Keratinocyte (primary cell): ENCODE results near the gene LPCAT4. TPM values are rescaled to one million over a fixed set of nuclear protein-coding genes. Genes with fewer than 3 reads are reported as not detected.

Source experiments
- DNase-seq: peaks from one replicate; pipeline ENCODE4 v3.0.0-alpha.2; 2011; ENCODE audit warnings: low read depth, missing footprints, low spot score
- FAIRE-seq: peaks from 2 replicates; lab custom pipeline; 2011; peaks lifted over from hg19 to GRCh38; lab: Jason Lieb, UNC
- H2AFZ ChIP-seq: 2 replicates; pipeline ENCODE4 v1.6.0; 2012; ENCODE audit warnings: low read length, control low read depth, inconsistent platforms; ENCODE audit not compliant: control insufficient read depth
- H3K27ac ChIP-seq: 2 replicates; pipeline ENCODE4 v1.5.1; 2011; ENCODE audit warnings: low read length; ENCODE audit not compliant: control insufficient read depth, insufficient read depth
- H3K27me3 ChIP-seq: 3 replicates; pipeline ENCODE4 v1.6.0; 2011; ENCODE audit warnings: low read length; ENCODE audit not compliant: control insufficient read depth, insufficient read depth; ENCODE audit errors: extremely low read depth
- H3K36me3 ChIP-seq, 2 experiments: 2 replicates in 1 of 2; 3 replicates in 1 of 2; pipeline ENCODE4 v1.5.1; 2011; ENCODE audit warnings: low read length in 2 of 2, mild to moderate bottlenecking in 1 of 2; ENCODE audit not compliant: control insufficient read depth in 2 of 2, insufficient read depth in 2 of 2; ENCODE audit errors: extremely low read depth in 1 of 2
- H3K4me1 ChIP-seq: 3 replicates; pipeline ENCODE4 v1.5.1; 2011; ENCODE audit warnings: low read length; ENCODE audit not compliant: control insufficient read depth, insufficient read depth; ENCODE audit errors: extremely low read depth
- H3K4me2 ChIP-seq: 3 replicates; pipeline ENCODE4 v1.6.0; 2011; ENCODE audit warnings: low read depth, low read length; ENCODE audit not compliant: control insufficient read depth, insufficient read depth; ENCODE audit errors: extremely low read depth
- H3K4me3 ChIP-seq, 3 experiments: fragments of 200-600 bp in 1 of 3; sonication (generic) in 1 of 3; 2 replicates in 2 of 3; 3 replicates in 1 of 3; pipeline ENCODE4 v1.5.1; 2011 to 2016; ENCODE audit warnings: low read length in 3 of 3, mild to moderate bottlenecking in 3 of 3, control low read depth in 2 of 3, inconsistent platforms in 1 of 3, low read depth in 1 of 3, mixed read lengths in 1 of 3, mixed run types in 1 of 3, moderate library complexity in 1 of 3; ENCODE audit not compliant: control insufficient read depth in 2 of 3, insufficient read depth in 2 of 3; ENCODE audit errors: extremely low read depth in 1 of 3
- H3K79me2 ChIP-seq: 2 replicates; pipeline ENCODE4 v1.6.0; 2012; ENCODE audit warnings: low read length; ENCODE audit not compliant: control insufficient read depth, insufficient read depth
- H3K9ac ChIP-seq: 3 replicates; pipeline ENCODE4 v1.6.0; 2011; ENCODE audit warnings: low read length; ENCODE audit not compliant: control insufficient read depth, insufficient read depth; ENCODE audit errors: extremely low read depth
- H3K9me1 ChIP-seq: 3 replicates; pipeline ENCODE4 v1.6.0; 2011; ENCODE audit warnings: low read length; ENCODE audit not compliant: control insufficient read depth, insufficient read depth; ENCODE audit errors: extremely low read depth
- H3K9me3 ChIP-seq: 2 replicates; pipeline ENCODE4 v1.5.1; 2012; ENCODE audit warnings: low read depth, low read length; ENCODE audit not compliant: control insufficient read depth
- H4K20me1 ChIP-seq: 3 replicates; pipeline ENCODE4 v1.6.0; 2011; ENCODE audit warnings: low read length; ENCODE audit not compliant: control insufficient read depth, insufficient read depth; ENCODE audit errors: extremely low read depth
- EZH2 ChIP-seq: IDR thresholded peaks from one replicate; pipeline ENCODE4 v1.6.1; 2012; ENCODE audit warnings: inconsistent platforms, mild to moderate bottlenecking, low read length, moderate library complexity
- dilution Hi-C: fragments of 300-500 bp; cut with MboI; formaldehyde crosslinking; loops from one replicate; pipeline ENCODE4 v1.7.0; 2020; ENCODE audit warnings: low sequenced_read_pairs; ENCODE audit not compliant: extremely low pct_ligation_motif_present
- polyA plus RNA-seq, 5 experiments: library from polyadenylated mRNA; depleted of rRNA in 3 of 5; stranded (reverse) in 3 of 5; stranded (forward) in 1 of 5; unstranded in 1 of 5; fragments of >200 nt; gene quantifications; 1 replicate in 1 of 5; 2 replicates in 3 of 5; 3 replicates in 1 of 5; pipeline versions ENCODE4 v1.2.1 to v1.2.3, GENCODE V29; 2011 to 2012; ENCODE audit warnings: missing spikeins in 2 of 5, low read depth in 1 of 5, low replicate concordance in 1 of 5
- TF ChIP-seq, protein P1 (sequence below), 3 experiments: IDR thresholded peaks in 1 of 3; conservative IDR thresholded peaks in 1 of 3; optimal IDR thresholded peaks in 1 of 3; 2 replicates in 2 of 3; 3 replicates in 1 of 3; pipeline versions ENCODE3 to v1.5.1; 2011; ENCODE audit warnings: low read length in 3 of 3, mild to moderate bottlenecking in 3 of 3, moderate library complexity in 2 of 3, control low read depth in 1 of 3, inconsistent platforms in 1 of 3; ENCODE audit not compliant: insufficient read depth in 2 of 3; ENCODE audit errors: extremely low read depth in 1 of 3

The LPCAT4 gene
- polyA plus RNA-seq, 1 donor (not counting 4 experiments of a cell fraction or from before 2014, with no cell fraction given), result 43.3 TPM

DNA sequence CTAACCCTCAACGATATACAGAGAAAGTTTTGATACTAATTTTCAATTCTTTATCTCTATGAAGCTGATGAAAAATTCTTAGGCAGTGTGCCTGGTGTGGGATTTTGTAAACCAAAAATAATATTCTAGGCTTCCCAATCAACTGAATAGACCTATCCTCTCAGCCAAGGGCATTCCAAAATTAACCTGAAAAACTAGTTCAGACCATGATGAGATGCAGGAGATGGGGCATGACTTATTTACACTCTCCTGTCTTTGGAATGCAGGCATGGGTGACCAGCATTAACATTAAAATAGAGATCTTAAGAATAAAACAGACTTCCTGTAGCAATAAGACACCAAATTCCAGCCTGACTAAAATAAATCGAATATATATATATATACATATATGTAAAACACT lies 7.8 kb upstream of the LPCAT4 start:
- H3K27me3 ChIP-seq, result no peaks in the 10 kb centered on the region
- H3K4me2 ChIP-seq, result no peak overlapping the region
- TF ChIP-seq, protein P1, sequence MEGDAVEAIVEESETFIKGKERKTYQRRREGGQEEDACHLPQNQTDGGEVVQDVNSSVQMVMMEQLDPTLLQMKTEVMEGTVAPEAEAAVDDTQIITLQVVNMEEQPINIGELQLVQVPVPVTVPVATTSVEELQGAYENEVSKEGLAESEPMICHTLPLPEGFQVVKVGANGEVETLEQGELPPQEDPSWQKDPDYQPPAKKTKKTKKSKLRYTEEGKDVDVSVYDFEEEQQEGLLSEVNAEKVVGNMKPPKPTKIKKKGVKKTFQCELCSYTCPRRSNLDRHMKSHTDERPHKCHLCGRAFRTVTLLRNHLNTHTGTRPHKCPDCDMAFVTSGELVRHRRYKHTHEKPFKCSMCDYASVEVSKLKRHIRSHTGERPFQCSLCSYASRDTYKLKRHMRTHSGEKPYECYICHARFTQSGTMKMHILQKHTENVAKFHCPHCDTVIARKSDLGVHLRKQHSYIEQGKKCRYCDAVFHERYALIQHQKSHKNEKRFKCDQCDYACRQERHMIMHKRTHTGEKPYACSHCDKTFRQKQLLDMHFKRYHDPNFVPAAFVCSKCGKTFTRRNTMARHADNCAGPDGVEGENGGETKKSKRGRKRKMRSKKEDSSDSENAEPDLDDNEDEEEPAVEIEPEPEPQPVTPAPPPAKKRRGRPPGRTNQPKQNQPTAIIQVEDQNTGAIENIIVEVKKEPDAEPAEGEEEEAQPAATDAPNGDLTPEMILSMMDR (optimal IDR thresholded peaks at IDR 0.05 in 1 of 3, IDR thresholded peaks at IDR 0.05 in 1 of 3, conservative IDR thresholded peaks at IDR 0.05 in 1 of 3; ENCODE audit: extremely low read depth in 1 of 3, insufficient read depth in 2 of 3, low read length in 3 of 3), result no peak
- no peak for TF ChIP-seq EZH2
- DNase-seq (no peak), FAIRE-seq (no peak)
- no peaks in the 10 kb centered on the region for H3K4me1 ChIP-seq
- dilution Hi-C loops, result no loop called here
- H4K20me1 ChIP-seq, result no peaks in the 10 kb centered on the region
- H3K79me2 ChIP-seq, result no peaks in the 10 kb centered on the region
- H3K4me3 ChIP-seq, result no peak overlapping the region
- H3K9ac ChIP-seq, result no peak overlapping the region
- no peaks in the 10 kb centered on the region for H3K36me3 ChIP-seq
- H3K9me1 ChIP-seq, result no peaks in the 10 kb centered on the region
- no peaks in the 10 kb centered on the region for H3K9me3 ChIP-seq
- no peak overlapping the region for H3K27ac ChIP-seq
- H2AFZ ChIP-seq, result no peak overlapping the region

DNA sequence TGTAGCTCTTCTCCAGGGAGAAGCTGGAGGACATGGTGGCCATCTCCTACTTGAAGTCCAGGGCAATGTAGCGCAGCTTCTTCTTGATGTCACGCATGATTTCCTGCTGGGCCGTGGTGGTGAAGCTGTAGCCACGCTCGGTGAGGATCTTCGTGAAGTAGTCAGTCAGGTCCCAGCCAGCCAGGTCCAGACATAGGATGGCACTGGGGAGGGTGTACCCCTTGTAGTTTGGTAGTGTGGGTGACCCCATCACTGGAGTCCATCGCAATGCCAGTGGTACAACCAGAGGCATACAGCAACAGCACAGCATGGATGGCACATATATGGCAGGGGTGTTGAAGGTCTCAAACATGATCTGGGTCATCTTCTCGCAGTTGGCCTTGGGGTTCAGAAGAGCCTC lies 7.0 kb upstream of the LPCAT4 start:
- no peak overlapping the region for H3K27ac ChIP-seq
- TF ChIP-seq, protein P1 (optimal IDR thresholded peaks at IDR 0.05 in 1 of 3, IDR thresholded peaks at IDR 0.05 in 1 of 3, conservative IDR thresholded peaks at IDR 0.05 in 1 of 3; ENCODE audit: extremely low read depth in 1 of 3, insufficient read depth in 2 of 3, low read length in 3 of 3), result no peak
- TF ChIP-seq EZH2, result no peak
- no peak overlapping the region for H3K4me2 ChIP-seq
- no peaks in the 10 kb centered on the region for H3K9me1 ChIP-seq
- no peaks in the 10 kb centered on the region for H3K4me1 ChIP-seq
- no peaks in the 10 kb centered on the region for H3K9me3 ChIP-seq
- dilution Hi-C loops, result no loop called here
- no peak for FAIRE-seq
- no peak overlapping the region for H3K9ac ChIP-seq
- H4K20me1 ChIP-seq, result no peaks in the 10 kb centered on the region
- DNase-seq, result no peak
- no peak overlapping the region for H3K4me3 ChIP-seq
- no peaks in the 10 kb centered on the region for H3K27me3 ChIP-seq
- no peaks in the 10 kb centered on the region for H3K36me3 ChIP-seq
- no peak overlapping the region for H2AFZ ChIP-seq
- no peaks in the 10 kb centered on the region for H3K79me2 ChIP-seq
